DND-41 (cell line): Measurements from ENCODE around the gene APOD.
"Not testable (repeated sequence)": the region's sequence is repeated elsewhere in the genome, so short reads cannot be mapped to it uniquely, and the experiment has no call there.

Experiments
- ATAC-seq: fragments of 200-7000 bp; cut with Tn5 transposase; 3 replicates; pipeline ENCODE4 v1.9.1; 2021; ENCODE audit warnings: low read depth; ENCODE audit not compliant: insufficient read depth
- DNase-seq: peaks from one replicate; pipeline ENCODE4 v3.0.0-alpha.2; 2020
- H2AFZ ChIP-seq: 2 replicates; pipeline ENCODE4 v1.6.0; 2012; ENCODE audit warnings: low read depth, low read length
- H3K27ac ChIP-seq: 2 replicates; pipeline ENCODE4 v1.5.1; 2012; ENCODE audit warnings: low read length, inconsistent platforms
- H3K27me3 ChIP-seq: fragments of 200-600 bp; sonication (generic); 2 replicates; pipeline ENCODE4 v1.6.0; 2012; ENCODE audit warnings: low read length, mild to moderate bottlenecking, inconsistent platforms; ENCODE audit not compliant: insufficient read depth, poor library complexity
- H3K36me3 ChIP-seq: 2 replicates; pipeline ENCODE4 v1.5.1; 2012; ENCODE audit warnings: low read length, inconsistent platforms; ENCODE audit not compliant: insufficient read depth
- H3K4me1 ChIP-seq: 2 replicates; pipeline ENCODE4 v1.5.1; 2012; ENCODE audit warnings: mild to moderate bottlenecking, low read length; ENCODE audit not compliant: insufficient read depth
- H3K4me2 ChIP-seq: 2 replicates; pipeline ENCODE4 v1.6.0; 2012; ENCODE audit warnings: mild to moderate bottlenecking, moderate library complexity, low read length, inconsistent platforms; ENCODE audit not compliant: insufficient read depth
- H3K4me3 ChIP-seq, 2 experiments: fragments of 200-600 bp in 1 of 2; shearing (Covaris generic) in 1 of 2; 2 replicates each; pipeline ENCODE4 v1.5.1; 2012 to 2016; ENCODE audit warnings: inconsistent platforms in 2 of 2, low read length in 2 of 2, mild to moderate bottlenecking in 2 of 2, low read depth in 1 of 2, moderate library complexity in 1 of 2
- H3K79me2 ChIP-seq: 2 replicates; pipeline ENCODE4 v1.6.0; 2012; ENCODE audit warnings: low read length, inconsistent platforms; ENCODE audit not compliant: insufficient read depth
- H3K9ac ChIP-seq: 2 replicates; pipeline ENCODE4 v1.6.0; 2012; ENCODE audit warnings: low read depth, mild to moderate bottlenecking, inconsistent platforms, low read length, moderate library complexity
- H3K9me3 ChIP-seq: 2 replicates; pipeline ENCODE4 v1.5.1; 2012; ENCODE audit warnings: low read length, moderate library complexity, mild to moderate bottlenecking, inconsistent platforms; ENCODE audit not compliant: insufficient read depth, severe bottlenecking
- H4K20me1 ChIP-seq: 2 replicates; pipeline ENCODE4 v1.6.0; 2012; ENCODE audit warnings: low read length; ENCODE audit not compliant: insufficient read depth
- CTCF ChIP-seq: IDR thresholded peaks from 2 replicates; pipeline ENCODE4 v1.5.1; 2012; ENCODE audit warnings: borderline replicate concordance, low read length, moderate library complexity, mild to moderate bottlenecking; ENCODE audit not compliant: poor library complexity, severe bottlenecking; ENCODE audit errors: extremely low read depth
- EZH2 ChIP-seq: IDR thresholded peaks from 3 replicates; pipeline ENCODE4 v1.6.1; 2012; ENCODE audit warnings: borderline replicate concordance, low read depth, mild to moderate bottlenecking, moderate library complexity, low read length, inconsistent platforms; ENCODE audit not compliant: severe bottlenecking

The APOD gene

DNA sequence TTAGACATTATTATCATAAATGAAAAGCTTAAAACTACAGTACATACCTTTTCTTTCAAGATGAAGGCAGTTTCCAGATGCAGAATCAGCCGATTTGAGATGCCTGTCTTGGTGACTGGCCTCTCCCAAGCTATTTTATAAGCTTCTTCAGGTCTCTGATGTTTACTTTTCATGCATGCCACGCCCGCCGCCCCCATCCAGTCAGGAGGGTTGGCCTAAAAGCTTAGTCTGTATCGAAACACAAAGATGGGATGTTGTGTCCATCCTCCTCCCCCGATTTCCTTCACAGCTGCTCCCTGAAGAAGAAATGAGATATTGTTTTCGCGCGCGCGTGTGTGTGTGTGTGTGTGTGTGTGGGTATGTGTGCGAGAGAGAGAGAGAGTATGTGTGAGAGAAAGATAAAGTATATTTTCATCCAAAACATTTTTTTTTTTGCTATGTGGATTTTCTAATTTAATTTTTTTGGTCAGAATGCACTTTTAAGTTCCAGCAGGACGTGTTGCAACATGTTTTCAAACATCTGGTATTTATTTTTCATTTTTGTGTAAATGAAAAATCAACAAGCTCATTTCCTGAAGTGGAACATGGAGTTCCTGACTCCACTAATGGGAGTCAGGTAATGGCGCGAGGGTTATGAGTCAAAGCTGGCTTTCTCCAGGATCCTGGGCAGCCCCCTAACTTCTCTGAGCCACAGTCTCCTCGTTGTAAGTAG, at the start of gene APOD:
APOD (minus strand) TSS at position 110 of the 712 bp plus-strand sequence. CDS start 4,479 bp downstream, outside the sequence.
- Histone ChIP-seq H3K27me3 (peaks cover 7% of the 10 kb centered on the region), H3K27ac (no peak within 1 kb of the TSS), H3K4me2 (no peak within 1 kb of the TSS), H3K9ac (no peak within 1 kb of the TSS), H3K79me2 (no peaks in the 10 kb centered on the region), H3K36me3 (no peaks in the 10 kb centered on the region), H3K9me3 (peaks cover 2% of the 10 kb centered on the region), H3K4me1 (peaks cover 13% of the 10 kb centered on the region), H4K20me1 (no peaks in the 10 kb centered on the region), H2AFZ (no peak within 1 kb of the TSS), H3K4me3 (no peak within 1 kb of the TSS)
- no peak for ATAC-seq
- DNase-seq, result peak; percentile 12
- TF ChIP-seq CTCF (no peak), EZH2 (no peak)

DNA sequence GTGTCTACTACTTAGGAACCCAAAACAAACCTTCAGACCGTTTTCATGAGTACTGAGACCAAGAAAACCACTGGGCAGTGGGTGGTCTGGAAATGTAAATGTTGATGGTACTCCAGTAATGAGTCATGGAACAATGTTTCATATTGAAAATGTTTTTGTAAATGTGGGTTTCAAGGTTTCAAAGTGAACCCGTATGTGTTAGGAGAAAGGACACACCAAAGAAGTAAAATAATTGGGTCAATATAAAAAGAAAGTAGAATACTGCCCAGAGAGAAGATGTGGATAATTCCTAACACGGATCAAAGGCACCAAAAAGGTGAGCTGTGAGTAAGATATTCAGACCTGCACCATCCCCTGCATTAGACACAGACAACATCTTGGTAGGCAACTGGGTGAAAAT, 49.6 kb upstream of the APOD start:
- not testable (repeated sequence) for H3K9ac ChIP-seq, H3K9me3 ChIP-seq, H3K79me2 ChIP-seq, H3K27me3 ChIP-seq, ATAC-seq, H3K4me1 ChIP-seq, DNase-seq, H3K36me3 ChIP-seq, H2AFZ ChIP-seq, H3K4me2 ChIP-seq, H4K20me1 ChIP-seq, H3K4me3 ChIP-seq, H3K27ac ChIP-seq

DNA sequence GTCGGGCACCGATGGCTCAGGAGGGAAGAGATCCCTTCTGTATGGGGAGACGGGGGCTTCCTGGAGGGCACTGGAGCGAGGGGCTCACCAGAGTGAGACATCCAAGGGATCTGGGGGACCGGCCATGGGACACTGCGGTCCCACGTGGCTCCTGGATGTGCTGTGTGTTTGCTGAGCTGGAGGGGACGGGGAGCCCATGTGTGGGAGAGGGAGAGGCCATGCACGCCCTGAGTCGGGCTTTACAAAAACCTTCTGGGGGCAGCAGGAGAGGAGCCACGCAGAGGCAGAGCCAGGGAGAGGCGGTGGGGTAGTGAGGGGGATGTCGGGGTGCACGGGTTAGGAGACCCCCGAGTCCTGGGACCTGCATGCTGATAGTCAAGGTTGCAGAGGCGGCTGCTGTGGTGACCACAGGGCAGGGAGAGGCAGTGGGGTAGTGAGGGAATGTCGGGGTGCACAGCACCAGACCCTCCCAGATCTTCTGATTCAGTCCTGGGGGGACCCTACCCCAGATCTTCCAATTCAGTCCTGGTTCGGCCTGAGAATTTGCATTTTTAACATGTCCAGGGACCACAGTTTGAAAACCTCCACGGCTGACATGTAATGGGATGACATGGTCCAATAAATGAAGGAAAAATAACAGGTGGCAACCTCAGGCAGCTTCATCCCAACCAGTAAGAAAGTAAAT, 48.9 kb upstream of the APOD start:
- not testable (repeated sequence) for DNase-seq, H3K4me3 ChIP-seq, H3K4me1 ChIP-seq, H3K36me3 ChIP-seq, H3K79me2 ChIP-seq, H3K9me3 ChIP-seq, H2AFZ ChIP-seq, H3K27ac ChIP-seq, H4K20me1 ChIP-seq, H3K27me3 ChIP-seq, H3K9ac ChIP-seq, ATAC-seq, H3K4me2 ChIP-seq

- not testable (repeated sequence) for H3K4me3 ChIP-seq, H3K79me2 ChIP-seq, H3K4me2 ChIP-seq, H3K36me3 ChIP-seq, H2AFZ ChIP-seq, H4K20me1 ChIP-seq, H3K4me1 ChIP-seq, H3K9ac ChIP-seq, H3K27ac ChIP-seq, H3K27me3 ChIP-seq, H3K9me3 ChIP-seq, DNase-seq, ATAC-seq
Measured at GRCh38 chr3:195632046-195632445, 48.3 kb upstream of the APOD start.

- H3K27ac ChIP-seq, H3K36me3 ChIP-seq, H3K79me2 ChIP-seq, H2AFZ ChIP-seq, DNase-seq, ATAC-seq, H3K27me3 ChIP-seq, H3K4me1 ChIP-seq, H3K4me3 ChIP-seq, H3K9ac ChIP-seq, H3K4me2 ChIP-seq, H4K20me1 ChIP-seq, H3K9me3 ChIP-seq: not testable (repeated sequence)
Measured at GRCh38 chr3:195630938-195631495, 47.3 kb upstream of the APOD start.

- H2AFZ ChIP-seq, H3K79me2 ChIP-seq, H3K36me3 ChIP-seq, H3K4me2 ChIP-seq, H3K4me1 ChIP-seq, H3K27ac ChIP-seq, H4K20me1 ChIP-seq, H3K9ac ChIP-seq, DNase-seq, ATAC-seq, H3K4me3 ChIP-seq, H3K9me3 ChIP-seq, H3K27me3 ChIP-seq: not testable (repeated sequence)
Measured at GRCh38 chr3:195630086-195630917, 46.6 kb upstream of the APOD start.

- H3K9me3 ChIP-seq, H3K27ac ChIP-seq, H2AFZ ChIP-seq, DNase-seq, H3K9ac ChIP-seq, H3K36me3 ChIP-seq, H3K4me3 ChIP-seq, H3K4me1 ChIP-seq, ATAC-seq, H3K4me2 ChIP-seq, H3K27me3 ChIP-seq, H4K20me1 ChIP-seq, H3K79me2 ChIP-seq: not testable (repeated sequence)
Measured at GRCh38 chr3:195629682-195630081, 45.9 kb upstream of the APOD start.
